WI38 (cell line): ENCODE results near the gene DBNL.
A peak's percentile ranks its signal among the peaks of the same experiment; 100 is the strongest.

Experiments used
- H3K4me3 ChIP-seq: 2 replicates; pipeline ENCODE4 v1.5.1; 2011; ENCODE audit warnings: low read depth, mild to moderate bottlenecking, control low read depth, low read length
- TF ChIP-seq, protein P1 (sequence below): IDR thresholded peaks from 2 replicates; pipeline ENCODE4 v1.5.1; 2012; ENCODE audit warnings: low read depth, mild to moderate bottlenecking, control low read depth, low read length

DBNL gene

DNA sequence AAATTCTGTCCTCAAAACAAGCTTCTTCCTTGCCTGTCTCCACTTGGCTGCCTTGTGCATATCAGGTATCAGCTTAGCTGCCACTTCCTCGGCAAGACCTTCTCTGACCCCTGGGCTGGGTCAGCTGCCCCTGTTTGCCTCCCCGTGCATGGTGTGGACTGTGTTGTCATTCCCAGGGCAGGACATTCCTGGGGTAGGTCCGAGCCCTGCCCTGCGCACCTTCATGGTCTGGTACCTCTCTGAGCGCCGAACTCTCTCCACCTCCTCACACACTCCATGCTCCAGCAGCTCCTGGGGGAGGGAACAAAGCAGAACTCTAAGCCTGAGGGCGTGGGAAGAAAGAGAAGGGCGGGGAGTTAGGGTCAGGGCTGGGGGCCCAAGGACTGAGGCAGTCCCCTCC is 34.0 kb downstream of the DBNL start:
- no peak overlapping the region for H3K4me3 ChIP-seq
- TF ChIP-seq, protein P1, sequence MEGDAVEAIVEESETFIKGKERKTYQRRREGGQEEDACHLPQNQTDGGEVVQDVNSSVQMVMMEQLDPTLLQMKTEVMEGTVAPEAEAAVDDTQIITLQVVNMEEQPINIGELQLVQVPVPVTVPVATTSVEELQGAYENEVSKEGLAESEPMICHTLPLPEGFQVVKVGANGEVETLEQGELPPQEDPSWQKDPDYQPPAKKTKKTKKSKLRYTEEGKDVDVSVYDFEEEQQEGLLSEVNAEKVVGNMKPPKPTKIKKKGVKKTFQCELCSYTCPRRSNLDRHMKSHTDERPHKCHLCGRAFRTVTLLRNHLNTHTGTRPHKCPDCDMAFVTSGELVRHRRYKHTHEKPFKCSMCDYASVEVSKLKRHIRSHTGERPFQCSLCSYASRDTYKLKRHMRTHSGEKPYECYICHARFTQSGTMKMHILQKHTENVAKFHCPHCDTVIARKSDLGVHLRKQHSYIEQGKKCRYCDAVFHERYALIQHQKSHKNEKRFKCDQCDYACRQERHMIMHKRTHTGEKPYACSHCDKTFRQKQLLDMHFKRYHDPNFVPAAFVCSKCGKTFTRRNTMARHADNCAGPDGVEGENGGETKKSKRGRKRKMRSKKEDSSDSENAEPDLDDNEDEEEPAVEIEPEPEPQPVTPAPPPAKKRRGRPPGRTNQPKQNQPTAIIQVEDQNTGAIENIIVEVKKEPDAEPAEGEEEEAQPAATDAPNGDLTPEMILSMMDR: no peak

DNA sequence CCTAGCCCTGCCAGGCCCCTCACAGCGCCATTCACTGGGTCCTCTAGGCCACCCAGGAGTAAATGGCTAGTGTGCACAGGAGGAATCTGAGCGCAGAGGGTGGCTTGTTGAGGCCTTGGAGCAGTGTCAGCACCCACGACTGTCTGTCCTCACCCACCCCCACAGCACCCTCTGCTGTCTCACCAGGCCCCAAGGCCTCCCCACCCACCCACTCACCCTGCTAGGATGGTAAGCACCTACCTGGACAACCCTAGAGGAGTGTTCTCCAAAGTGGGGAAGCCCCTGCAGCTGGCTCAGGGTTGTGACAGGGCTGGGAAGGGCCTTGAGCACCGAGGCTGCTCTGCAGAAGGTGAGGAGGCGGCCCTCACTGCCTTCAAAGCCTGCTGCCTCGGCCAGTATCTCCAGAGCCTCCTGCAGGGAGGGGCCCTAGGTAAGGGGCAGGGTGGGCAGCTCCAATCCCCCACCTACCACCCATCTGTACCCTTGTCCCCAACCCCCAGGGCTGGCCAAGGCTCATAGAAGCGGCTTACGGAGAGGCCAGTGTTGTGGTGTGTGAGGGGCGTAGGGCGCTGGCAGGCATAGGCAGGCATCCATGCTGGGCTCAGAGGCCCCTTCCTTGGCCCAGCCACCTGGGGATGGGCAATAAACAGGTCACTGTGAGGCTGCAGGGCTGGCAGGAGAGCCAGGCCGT is 35.0 kb downstream of the DBNL start:
- TF ChIP-seq, protein P1: no peak
- no peak overlapping the region for H3K4me3 ChIP-seq

DNA sequence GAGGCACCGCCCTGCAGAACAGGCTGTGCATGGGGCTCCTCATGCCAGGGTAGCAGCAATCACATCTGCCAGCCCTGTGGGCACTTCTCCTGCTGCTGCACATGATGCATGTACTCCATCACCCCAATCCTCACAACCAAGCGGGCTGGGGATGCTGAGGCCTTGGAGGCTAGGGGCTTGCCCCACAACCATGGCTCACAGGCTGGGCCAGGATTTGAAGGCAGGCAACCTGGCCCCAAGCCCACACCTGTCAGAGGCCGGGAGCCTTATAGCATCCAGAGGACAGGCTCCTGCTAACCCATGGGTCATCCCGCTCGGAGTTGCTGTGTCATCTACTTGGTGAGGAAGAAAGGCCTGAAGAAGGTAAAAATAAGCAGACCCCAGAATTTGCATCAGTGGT is 35.6 kb downstream of the DBNL start:
- no peak overlapping the region for H3K4me3 ChIP-seq
- TF ChIP-seq, protein P1: no peak

DNA sequence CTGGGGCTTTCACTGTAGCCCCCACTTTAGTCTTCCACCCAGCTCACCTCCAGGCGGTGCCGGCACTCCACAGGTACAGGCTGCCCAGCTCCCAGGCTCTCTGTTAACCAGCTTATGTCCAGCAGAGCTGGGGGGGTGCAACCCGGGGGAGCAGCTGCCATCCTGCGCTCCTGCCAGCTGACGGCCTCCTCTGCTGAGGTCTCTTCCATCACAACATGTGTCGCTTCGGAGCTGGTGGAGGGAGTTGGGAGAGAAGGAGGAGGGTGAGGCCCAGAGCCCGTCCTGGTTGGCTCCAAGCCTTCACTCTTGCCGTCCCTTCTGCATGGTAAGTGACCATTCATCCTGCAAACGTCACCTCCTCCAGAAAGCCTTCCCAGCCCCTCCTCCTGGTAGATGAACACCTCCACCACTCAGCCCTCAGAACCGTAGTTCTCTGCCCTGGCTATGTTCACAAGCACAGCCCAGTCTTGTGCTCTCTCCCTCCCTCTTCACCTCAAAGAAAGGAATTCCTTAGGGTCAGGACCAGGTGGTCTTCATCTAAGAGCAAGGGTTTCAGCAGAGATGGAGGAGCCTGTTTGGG is 36.3 kb downstream of the DBNL start:
- no peak overlapping the region for H3K4me3 ChIP-seq
- TF ChIP-seq, protein P1: no peak

DNA sequence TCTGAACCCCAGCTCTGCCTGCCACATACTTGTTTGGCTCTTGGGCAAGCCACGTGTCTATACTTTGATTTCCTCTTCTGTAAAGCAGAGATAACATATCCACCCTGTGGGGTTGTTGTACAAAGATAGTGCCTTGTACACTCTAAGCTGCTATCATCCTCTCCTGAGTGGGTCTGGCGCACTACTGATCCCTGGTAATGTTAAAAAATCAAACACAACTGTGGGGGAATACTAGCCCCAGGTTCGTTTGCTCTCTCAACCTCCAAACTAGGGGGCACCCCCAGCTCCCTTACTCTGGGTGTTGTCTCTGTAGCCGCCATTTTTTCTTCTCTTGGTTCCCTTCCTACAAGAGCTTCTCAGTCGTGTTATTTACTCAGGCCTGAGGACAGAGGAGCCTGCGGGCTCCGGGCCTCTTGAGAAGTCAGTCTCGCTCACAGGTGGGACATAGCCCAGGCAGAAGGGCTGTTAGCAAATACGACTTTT is 36.8 kb downstream of the DBNL start:
- peak overlapping the region; percentile 85 for H3K4me3 ChIP-seq
- TF ChIP-seq, protein P1: no peak

DNA sequence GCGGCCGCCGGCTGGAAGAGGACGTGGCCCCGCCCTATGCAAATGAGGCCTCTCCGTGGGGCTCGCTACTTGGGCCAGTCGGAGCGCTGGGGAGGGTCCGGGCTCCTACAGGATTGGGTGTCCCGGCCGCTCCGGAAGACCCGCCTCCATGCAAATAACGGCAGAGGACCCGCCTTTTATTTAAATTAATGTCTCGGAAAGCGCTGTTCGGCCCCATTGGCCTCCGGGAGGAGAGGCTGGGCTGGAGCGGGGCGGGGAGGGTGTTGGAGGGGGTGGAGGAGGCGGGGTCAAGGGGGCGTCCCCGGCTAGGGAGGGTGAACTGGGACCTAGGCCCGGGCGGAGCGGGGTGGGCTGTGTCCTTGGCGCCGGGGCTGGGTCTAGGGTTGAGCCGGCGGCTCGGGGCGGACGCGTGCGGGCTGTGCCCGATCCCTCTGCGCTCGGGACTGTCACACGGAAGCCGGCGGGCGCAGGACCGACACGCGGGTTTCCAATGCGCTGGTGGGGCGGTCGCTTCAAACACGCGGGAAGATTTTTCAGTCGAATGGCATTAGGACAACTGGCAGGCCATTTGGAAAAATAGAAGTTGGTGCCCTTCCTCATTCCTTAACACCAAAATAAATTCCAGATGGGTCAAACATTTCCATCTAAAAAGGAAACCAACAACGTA is 38.2 kb downstream of the DBNL start:
- peak overlapping the region; percentile 65 for H3K4me3 ChIP-seq
- TF ChIP-seq, protein P1: no peak

DNA sequence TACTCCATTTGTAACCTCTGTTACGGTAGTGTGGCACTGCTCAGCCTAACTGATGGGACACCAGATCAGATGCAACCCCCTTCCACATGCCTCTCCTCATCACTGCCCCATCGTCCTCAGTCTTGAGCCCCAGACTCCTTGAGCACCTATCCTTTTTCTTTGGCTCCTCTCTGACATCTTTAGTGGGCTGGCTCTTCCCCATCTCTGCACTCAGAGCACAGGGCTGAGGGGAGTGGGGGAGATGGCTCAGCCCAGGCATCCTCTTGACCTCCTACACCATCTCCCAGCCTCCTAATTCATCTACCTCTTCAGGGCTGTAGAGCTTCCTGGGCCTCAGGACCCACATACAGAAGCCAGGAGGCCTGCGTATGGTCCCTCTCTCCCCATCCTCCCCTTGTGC is 39.3 kb downstream of the DBNL start:
- H3K4me3 ChIP-seq: no peak overlapping the region
- TF ChIP-seq, protein P1: no peak
